ENCODE data around the gene CCNH.

Gene CCNH

GRCh38 chr5:87389296-87390034 lies 23.3 kb downstream of the CCNH start:
- H3K27ac ChIP-seq = no peak overlapping the region
- TF ChIP-seq CTCF (IDR thresholded peaks at IDR 0.05) (no peak), ZFX (IDR thresholded peaks at IDR 0.05; ENCODE audit: borderline replicate concordance) (no peak)

GRCh38 chr5:87388129-87388528 lies 24.6 kb downstream of the CCNH start:
- no peak overlapping the region for H3K27ac ChIP-seq
- TF ChIP-seq ZFX (IDR thresholded peaks at IDR 0.05; ENCODE audit: borderline replicate concordance) (no peak), CTCF (IDR thresholded peaks at IDR 0.05) (no peak)

GRCh38 chr5:87385802-87386201 lies 26.9 kb downstream of the CCNH start:
- H3K27ac ChIP-seq = peak overlapping the region; percentile 10; the same call in 1 of the 2 replicates
- TF ChIP-seq CTCF (IDR thresholded peaks at IDR 0.05) = no peak
- no peak for TF ChIP-seq ZFX (IDR thresholded peaks at IDR 0.05; ENCODE audit: borderline replicate concordance)

GRCh38 chr5:87383216-87383615 lies 29.5 kb downstream of the CCNH start:
- TF ChIP-seq ZFX (IDR thresholded peaks at IDR 0.05; ENCODE audit: borderline replicate concordance) (no peak), CTCF (IDR thresholded peaks at IDR 0.05) (no peak)

GRCh38 chr5:87382224-87382623 lies 30.5 kb downstream of the CCNH start:
- H3K27ac ChIP-seq = no peak overlapping the region
- TF ChIP-seq ZFX (IDR thresholded peaks at IDR 0.05; ENCODE audit: borderline replicate concordance) = no peak
- TF ChIP-seq CTCF (IDR thresholded peaks at IDR 0.05) = no peak

More at GRCh38 chr5:87383216-87383615, 29.5 kb downstream of the CCNH start:
- no peak overlapping the region for H3K27ac ChIP-seq

GRCh38 chr5:87372705-87373104 lies 40.0 kb downstream of the CCNH start:
- TF ChIP-seq CTCF (IDR thresholded peaks at IDR 0.05) (no peak), ZFX (IDR thresholded peaks at IDR 0.05; ENCODE audit: borderline replicate concordance) (no peak)
- no peak overlapping the region for H3K27ac ChIP-seq

GRCh38 chr5:87369431-87369830 lies 43.3 kb downstream of the CCNH start:
- TF ChIP-seq CTCF (IDR thresholded peaks at IDR 0.05) = no peak
- no peak for TF ChIP-seq ZFX (IDR thresholded peaks at IDR 0.05; ENCODE audit: borderline replicate concordance)
- H3K27ac ChIP-seq = no peak overlapping the region
